GM19438 (cell line): ENCODE results near the gene CHST13.
"Not testable (repeated sequence)": the region's sequence is repeated elsewhere in the genome, so short reads cannot be mapped to it uniquely, and the experiment has no call there.

Experiments
- ATAC-seq: cut with Tn5 transposase; IDR thresholded peaks from one replicate; pipeline ENCODE4 v1.9.1; 2021; ENCODE audit warnings: low read depth; ENCODE audit not compliant: unreplicated experiment

The CHST13 gene

GRCh38 chr3:126577261-126577660, 53.3 kb downstream of the CHST13 start:
- ATAC-seq = no peak

GRCh38 chr3:126578702-126579101, 54.7 kb downstream of the CHST13 start:
- no peak for ATAC-seq

DNA sequence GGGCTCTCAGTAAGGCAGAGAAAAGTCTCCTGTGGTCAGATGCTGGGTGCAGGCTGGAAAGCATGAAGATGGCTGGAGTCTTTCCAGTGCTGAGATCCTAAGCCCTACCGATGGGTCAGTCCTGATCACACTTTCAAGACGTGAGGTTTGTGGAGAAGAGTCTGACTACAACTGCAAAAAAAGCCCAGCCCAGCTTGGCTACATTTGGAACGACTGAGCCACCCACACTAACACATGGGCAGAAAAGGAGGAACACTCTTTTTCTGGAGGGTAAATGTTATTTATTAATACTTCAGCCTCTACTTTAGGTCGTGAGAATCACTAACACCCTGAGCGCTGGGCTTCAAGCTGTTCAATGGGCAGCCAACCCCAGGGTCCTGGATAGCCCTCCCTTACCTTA, 56.8 kb downstream of the CHST13 start:
- no peak for ATAC-seq

- ATAC-seq = no peak
Measured at GRCh38 chr3:126581569-126581968, 57.6 kb downstream of the CHST13 start.

DNA sequence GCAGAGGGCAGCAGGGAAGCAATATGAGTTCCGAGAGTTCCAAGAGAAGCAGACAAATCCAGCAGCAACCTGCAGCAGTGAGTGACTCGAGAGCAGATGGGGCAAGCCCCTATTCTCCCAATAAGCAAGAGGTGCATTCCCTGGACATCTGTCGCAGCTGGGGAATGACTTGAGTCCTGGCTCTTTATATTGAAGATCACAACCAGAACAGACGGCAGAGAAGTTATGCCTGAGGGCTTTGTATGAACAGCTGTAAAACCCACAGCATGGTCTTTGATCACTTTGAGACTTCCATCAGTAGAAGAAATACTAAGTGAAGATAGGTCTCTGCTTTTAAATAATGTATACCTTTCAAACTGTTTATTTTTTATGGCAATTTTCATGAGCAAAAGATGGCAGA, 58.4 kb downstream of the CHST13 start:
- no peak for ATAC-seq

GRCh38 chr3:126591515-126591914, 67.6 kb downstream of the CHST13 start:
- not testable (repeated sequence) for ATAC-seq
